Astrocyte of the spinal cord (primary cell): ENCODE results near the gene RNGTT.
"Not testable (repeated sequence)": the region's sequence is repeated elsewhere in the genome, so short reads cannot be mapped to it uniquely, and the experiment has no call there.

Source experiments
- DNase-seq: peaks from one replicate; pipeline ENCODE4 v3.0.0; 2011; ENCODE audit warnings: low read depth, low spot score
- H3K4me3 ChIP-seq: 2 replicates; pipeline ENCODE4 v1.5.1; 2011; ENCODE audit warnings: low read depth, mild to moderate bottlenecking, low read length, moderate library complexity
- CTCF ChIP-seq: IDR thresholded peaks from 2 replicates; pipeline ENCODE4 v1.5.1; 2012; ENCODE audit warnings: low read depth, mild to moderate bottlenecking, low read length, inconsistent platforms
- in situ Hi-C: cut with HindIII; loops from 2 replicates; pipeline ENCODE4 v1.10.0; 2017; ENCODE audit warnings: low sequenced_read_pairs

RNGTT gene

GRCh38 chr6:88806728-88807127 lies 156.7 kb downstream of the RNGTT start:
- in situ Hi-C loops = no loop called here

GRCh38 chr6:88804701-88805100 lies 158.7 kb downstream of the RNGTT start:
- in situ Hi-C loops = no loop called here
- no peak for TF ChIP-seq CTCF
- DNase-seq = peak; percentile 17
- no peak overlapping the region for H3K4me3 ChIP-seq

More at GRCh38 chr6:88806728-88807127, 156.7 kb downstream of the RNGTT start:
- H3K4me3 ChIP-seq = no peak overlapping the region
- TF ChIP-seq CTCF = no peak
- DNase-seq = no peak

GRCh38 chr6:88785478-88785877 lies 177.9 kb downstream of the RNGTT start:
- no peak overlapping the region for H3K4me3 ChIP-seq
- no peak for DNase-seq
- TF ChIP-seq CTCF = no peak
- in situ Hi-C loops = no loop called here

- TF ChIP-seq CTCF = peak; percentile 86
- in situ Hi-C loops = no loop called here
Measured at GRCh38 chr6:88780714-88781389, 182.6 kb downstream of the RNGTT start.

GRCh38 chr6:88775866-88776571 lies 187.4 kb downstream of the RNGTT start:
- no peak for TF ChIP-seq CTCF
- DNase-seq = no peak
- no peak overlapping the region for H3K4me3 ChIP-seq
- in situ Hi-C loops = no loop called here

More at GRCh38 chr6:88780714-88781389, 182.6 kb downstream of the RNGTT start:
- peak; percentile 67 for DNase-seq
- H3K4me3 ChIP-seq = no peak overlapping the region

- in situ Hi-C loops, H3K4me3 ChIP-seq, DNase-seq: not testable (repeated sequence)
Measured at GRCh38 chr6:88768114-88768513, 195.3 kb downstream of the RNGTT start.

- no peak for DNase-seq
- in situ Hi-C loops = no loop called here
- no peak for TF ChIP-seq CTCF
- H3K4me3 ChIP-seq = no peak overlapping the region
Measured at GRCh38 chr6:88764081-88764480, 199.3 kb downstream of the RNGTT start.
